ENCODE data around the gene SIPA1L3. TPM values are rescaled to one million over a fixed set of nuclear protein-coding genes. Genes with fewer than 3 reads are reported as not detected.

The SIPA1L3 gene
- total and polyA plus RNA-seq, 10 of the 15 experiments (the other 5 are each of a cell fraction or from before 2014, with no cell fraction given), result 0.24 to 66.2 (median 19.1) TPM

DNA sequence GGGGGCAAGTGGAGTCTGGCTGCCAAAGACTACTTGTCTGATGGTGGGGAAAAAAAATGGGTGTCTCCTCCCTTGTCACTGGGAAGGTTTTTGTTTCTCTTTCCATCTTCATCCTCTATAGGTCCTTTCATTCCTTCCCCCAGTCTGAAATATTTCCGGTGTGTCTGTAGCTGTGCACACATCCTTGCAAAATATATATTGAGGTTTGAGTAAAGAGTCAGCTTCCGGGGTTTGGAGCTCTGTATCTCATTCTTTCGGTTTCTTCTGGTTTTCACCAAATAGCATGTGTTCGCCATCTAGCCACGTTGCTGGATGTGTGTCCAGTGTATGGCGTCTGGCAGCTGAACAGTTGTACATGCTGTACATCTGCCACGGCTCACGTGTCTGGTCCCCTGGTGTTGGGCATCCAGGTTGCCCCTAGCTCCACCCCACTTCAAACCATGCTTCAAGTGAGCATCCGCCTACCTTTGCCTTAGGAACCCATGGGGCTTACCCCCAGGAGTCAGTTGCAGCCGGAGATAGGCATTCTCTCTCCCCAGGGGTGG is 142.2 kb downstream of the SIPA1L3 start (continued):
- TF ChIP-seq ZNF217 (IDR thresholded peaks at IDR 0.05) (no peak), SUZ12 (IDR thresholded peaks at IDR 0.05; ENCODE audit: unreplicated experiment) (no peak), JUNB (IDR thresholded peaks at IDR 0.05) (no peak), LARP7 (IDR thresholded peaks at IDR 0.05) (no peak), RAD51 (IDR thresholded peaks at IDR 0.05) (peak; percentile 51; the same call in 1 of the 2 replicates), RBBP5 (conservative IDR thresholded peaks at IDR 0.05) (no peak), FOS (IDR thresholded peaks at IDR 0.05; ENCODE audit: borderline replicate concordance, extremely low read depth, insufficient read length) (no peak), MEF2B (IDR thresholded peaks at IDR 0.05; ENCODE audit: partially characterized antibody, poor library complexity, severe bottlenecking) (no peak), NR2C1 (IDR thresholded peaks at IDR 0.05) (peak; percentile 72), ZNF622 (IDR thresholded peaks at IDR 0.05) (no peak), ZZZ3 (IDR thresholded peaks at IDR 0.05; ENCODE audit: control insufficient read depth, insufficient read length, low read depth) (no peak), SREBF2 (IDR thresholded peaks at IDR 0.05; ENCODE audit: low read length) (no peak), STAT3 (IDR thresholded peaks at IDR 0.05; ENCODE audit: low read depth, low read length) (0 out of 2 replicates have a peak, but pooled peaks have one; percentile 60), PRDM15 (CRISPR knock-in tag; IDR thresholded peaks at IDR 0.05) (no peak), NRF1 (conservative IDR thresholded peaks at IDR 0.05; ENCODE audit: low read depth, low read length) (no peak), ESRRA (IDR thresholded peaks at IDR 0.05; ENCODE audit: low read length) (no peak), SMAD1 (IDR thresholded peaks at IDR 0.05; ENCODE audit: low read depth, partially characterized antibody) (no peak), POLR2AphosphoS2 (IDR thresholded peaks at IDR 0.05; ENCODE audit: low read depth, low read length) (no peak), ZNF274 (IDR thresholded peaks at IDR 0.05; ENCODE audit: insufficient read depth, insufficient read length) (no peak), NBN (IDR thresholded peaks at IDR 0.05) (no peak), SRF (IDR thresholded peaks at IDR 0.05; ENCODE audit: low read depth in 2 of 2, low read length in 2 of 2) (0 out of 4 replicates have a peak, but pooled peaks of 1 of the 2 experiments have one; percentile 23), SUPT20H (IDR thresholded peaks at IDR 0.05; ENCODE audit: borderline replicate concordance, control insufficient read depth, low read depth, low read length) (no peak), TCF7 (IDR thresholded peaks at IDR 0.05; ENCODE audit: borderline replicate concordance) (no peak), RFX5 (IDR thresholded peaks at IDR 0.05; ENCODE audit: low read depth, low read length) (no peak)
- TF ChIP-seq, protein P1, sequence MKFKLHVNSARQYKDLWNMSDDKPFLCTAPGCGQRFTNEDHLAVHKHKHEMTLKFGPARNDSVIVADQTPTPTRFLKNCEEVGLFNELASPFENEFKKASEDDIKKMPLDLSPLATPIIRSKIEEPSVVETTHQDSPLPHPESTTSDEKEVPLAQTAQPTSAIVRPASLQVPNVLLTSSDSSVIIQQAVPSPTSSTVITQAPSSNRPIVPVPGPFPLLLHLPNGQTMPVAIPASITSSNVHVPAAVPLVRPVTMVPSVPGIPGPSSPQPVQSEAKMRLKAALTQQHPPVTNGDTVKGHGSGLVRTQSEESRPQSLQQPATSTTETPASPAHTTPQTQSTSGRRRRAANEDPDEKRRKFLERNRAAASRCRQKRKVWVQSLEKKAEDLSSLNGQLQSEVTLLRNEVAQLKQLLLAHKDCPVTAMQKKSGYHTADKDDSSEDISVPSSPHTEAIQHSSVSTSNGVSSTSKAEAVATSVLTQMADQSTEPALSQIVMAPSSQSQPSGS (IDR thresholded peaks at IDR 0.05; ENCODE audit: low read length), result no peak; the same call in 1 of the 2 replicates
- TF ChIP-seq, protein P2, sequence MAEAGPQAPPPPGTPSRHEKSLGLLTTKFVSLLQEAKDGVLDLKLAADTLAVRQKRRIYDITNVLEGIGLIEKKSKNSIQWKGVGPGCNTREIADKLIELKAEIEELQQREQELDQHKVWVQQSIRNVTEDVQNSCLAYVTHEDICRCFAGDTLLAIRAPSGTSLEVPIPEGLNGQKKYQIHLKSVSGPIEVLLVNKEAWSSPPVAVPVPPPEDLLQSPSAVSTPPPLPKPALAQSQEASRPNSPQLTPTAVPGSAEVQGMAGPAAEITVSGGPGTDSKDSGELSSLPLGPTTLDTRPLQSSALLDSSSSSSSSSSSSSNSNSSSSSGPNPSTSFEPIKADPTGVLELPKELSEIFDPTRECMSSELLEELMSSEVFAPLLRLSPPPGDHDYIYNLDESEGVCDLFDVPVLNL (IDR thresholded peaks at IDR 0.05; ENCODE audit: low read depth, low read length), result no peak

Data from GM12878 (cell line).